Left ventricle myocardium inferior (tissue), 1 donor: ENCODE measurements around the gene TSPAN9. TPM values are rescaled to one million over a fixed set of nuclear protein-coding genes. Genes with fewer than 3 reads are reported as not detected.
A peak's percentile ranks its signal among the peaks of the same experiment; 100 is the strongest.

Source experiments
- DNase-seq: peaks from one replicate; pipeline ENCODE4 v3.0.0-alpha.2; 2020
- H3K27ac ChIP-seq: fragments of 200-600 bp; replicated peaks from 2 replicates; pipeline ENCODE4 v1.8.0; 2021
- H3K27me3 ChIP-seq: fragments of 200-600 bp; 2 replicates; pipeline ENCODE4 v1.8.0; 2021; ENCODE audit warnings: low read depth
- H3K36me3 ChIP-seq: fragments of 200-600 bp; 2 replicates; pipeline ENCODE4 v1.8.0; 2021
- H3K4me1 ChIP-seq: fragments of 200-600 bp; 2 replicates; pipeline ENCODE4 v1.8.0; 2021
- H3K4me3 ChIP-seq: fragments of 200-600 bp; 2 replicates; pipeline ENCODE4 v1.8.0; 2021; ENCODE audit warnings: mild to moderate bottlenecking, moderate library complexity
- H3K9me3 ChIP-seq: fragments of 200-600 bp; replicated peaks from 2 replicates; pipeline ENCODE4 v1.8.0; 2021
- CTCF ChIP-seq: fragments of 200-600 bp; IDR thresholded peaks from 2 replicates; pipeline ENCODE4 v1.8.0; 2021; ENCODE audit warnings: antibody characterized with exemption, mild to moderate bottlenecking, borderline replicate concordance
- intact Hi-C: fragments of 100-400 bp; cut with micrococcal nuclease; formaldehyde crosslinking; loops from one replicate; pipeline ENCODE4 v1.11.0; 2022
- total RNA-seq: library from RNA; stranded (reverse); fragmentation: NEBNext Ultra II Directional; extraction: Animal tissue kit (Norgen Biotek cat#: 25700); gene quantifications from one replicate; pipeline ENCODE4 v1.2.1, GENCODE V29; 2021
- donor health status: DM: no; HTN: yes; CAD: no; lungs with severe emphysema.

The TSPAN9 gene
- total RNA-seq, 1 donor from 2014 or later, result 305 TPM

GRCh38 chr12:3201339-3202051, 124.3 kb downstream of the TSPAN9 start:
- TF ChIP-seq CTCF, result peak; percentile 21
- H3K9me3 ChIP-seq, result no peaks in the 10 kb centered on the region
- DNase-seq, result peak; percentile 60
- H3K36me3 ChIP-seq, result no peaks in the 10 kb centered on the region
- H3K4me1 ChIP-seq, result peaks cover 78% of the 10 kb centered on the region
- peak overlapping the region; percentile 76 for H3K4me3 ChIP-seq
- intact Hi-C loops, result loop anchor here (10.0 kb wide), 2 partner anchors 57 to 73 kb away; no protein-coding TSS in a partner anchor
- H3K27me3 ChIP-seq, result no peaks in the 10 kb centered on the region
- peak overlapping the region; percentile 87 for H3K27ac ChIP-seq

DNA sequence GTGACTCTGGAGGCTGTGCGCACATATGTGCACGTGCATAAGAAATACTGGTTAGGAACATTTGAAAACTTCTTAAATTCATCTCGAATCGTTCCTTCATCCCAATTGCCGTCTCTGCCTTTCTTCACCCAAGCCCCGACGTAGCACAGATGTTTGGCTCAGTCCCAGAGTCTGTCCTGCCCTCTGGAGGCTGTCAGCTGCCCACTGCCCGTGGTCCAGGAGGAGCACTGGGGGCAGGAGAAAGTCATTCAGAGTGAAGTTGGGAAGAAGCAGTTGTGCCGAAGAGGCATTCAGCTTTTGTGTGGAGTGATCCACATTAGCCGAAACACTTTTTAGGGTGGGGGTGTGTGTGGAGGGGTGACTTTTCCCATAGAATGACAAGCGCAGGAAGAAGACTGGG, 124.9 kb downstream of the TSPAN9 start:
- H3K27me3 ChIP-seq, result no peaks in the 10 kb centered on the region
- intact Hi-C loops, result loop anchor here (10.0 kb wide), 2 partner anchors 57 to 73 kb away; no protein-coding TSS in a partner anchor
- TF ChIP-seq CTCF, result peak; percentile 6
- peak overlapping the region; percentile 87 for H3K27ac ChIP-seq
- no peak for DNase-seq
- peaks cover 84% of the 10 kb centered on the region for H3K4me1 ChIP-seq
- H3K9me3 ChIP-seq, result no peaks in the 10 kb centered on the region
- H3K36me3 ChIP-seq, result no peaks in the 10 kb centered on the region
- peak overlapping the region; percentile 76 for H3K4me3 ChIP-seq

GRCh38 chr12:3202734-3203446, 125.7 kb downstream of the TSPAN9 start:
- Histone ChIP-seq H3K4me3 (peak overlapping the region; percentile 76), H3K27ac (peak overlapping the region; percentile 87)

DNA sequence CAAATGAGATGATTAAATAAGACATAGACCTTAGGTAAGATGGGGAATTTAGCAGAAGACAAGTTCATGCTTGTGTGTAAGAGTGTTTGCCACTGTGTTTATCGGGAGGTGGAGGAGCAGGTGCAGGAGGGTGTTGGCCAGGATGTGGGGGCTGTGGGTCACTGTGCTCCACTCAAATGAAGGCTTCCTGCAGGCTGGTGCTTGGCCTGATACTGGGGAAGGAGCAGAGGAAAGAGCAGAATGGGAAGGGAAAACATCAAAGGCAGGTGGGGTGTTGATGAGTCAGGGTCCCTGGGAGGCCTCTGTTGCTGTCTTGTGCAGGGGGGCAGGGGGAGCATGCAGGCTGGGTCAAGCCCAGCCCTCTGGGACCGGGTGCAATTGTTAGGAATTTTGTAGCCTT, 126.5 kb downstream of the TSPAN9 start:
- Histone ChIP-seq H3K36me3 (no peaks in the 10 kb centered on the region), H3K27ac (peak overlapping the region; percentile 87), H3K4me3 (peak overlapping the region; percentile 76), H3K27me3 (no peaks in the 10 kb centered on the region), H3K4me1 (peaks cover 99% of the 10 kb centered on the region), H3K9me3 (no peaks in the 10 kb centered on the region)
- intact Hi-C loops, result loop anchor here (10.0 kb wide), 2 partner anchors 59 to 71 kb away; no protein-coding TSS in a partner anchor
- DNase-seq, result no peak
- no peak for TF ChIP-seq CTCF

More at GRCh38 chr12:3202734-3203446, 125.7 kb downstream of the TSPAN9 start:
- intact Hi-C loops, result loop anchor here (10.0 kb wide), 2 partner anchors 58 to 72 kb away; no protein-coding TSS in a partner anchor
- Histone ChIP-seq H3K27me3 (no peaks in the 10 kb centered on the region), H3K9me3 (no peaks in the 10 kb centered on the region), H3K36me3 (no peaks in the 10 kb centered on the region), H3K4me1 (peaks cover 91% of the 10 kb centered on the region)
- DNase-seq, result no peak
- TF ChIP-seq CTCF, result peak; percentile 92

GRCh38 chr12:3204143-3204542, 127.0 kb downstream of the TSPAN9 start:
- TF ChIP-seq CTCF, result no peak
- H3K9me3 ChIP-seq, result no peaks in the 10 kb centered on the region
- intact Hi-C loops, result loop anchor here (10.0 kb wide), 2 partner anchors 59 to 71 kb away; no protein-coding TSS in a partner anchor
- H3K4me1 ChIP-seq, result peaks cover 98% of the 10 kb centered on the region
- no peak for DNase-seq
- H3K36me3 ChIP-seq, result no peaks in the 10 kb centered on the region
- peak overlapping the region; percentile 87 for H3K27ac ChIP-seq
- no peaks in the 10 kb centered on the region for H3K27me3 ChIP-seq
- peak overlapping the region; percentile 76 for H3K4me3 ChIP-seq
